Measurements from ENCODE around the gene CTSD. TPM values are rescaled to one million over a fixed set of nuclear protein-coding genes. Genes with fewer than 3 reads are reported as not detected.

Gene CTSD
- total and polyA plus RNA-seq, 4 donors = 310 to 814 (median 553) TPM

DNA sequence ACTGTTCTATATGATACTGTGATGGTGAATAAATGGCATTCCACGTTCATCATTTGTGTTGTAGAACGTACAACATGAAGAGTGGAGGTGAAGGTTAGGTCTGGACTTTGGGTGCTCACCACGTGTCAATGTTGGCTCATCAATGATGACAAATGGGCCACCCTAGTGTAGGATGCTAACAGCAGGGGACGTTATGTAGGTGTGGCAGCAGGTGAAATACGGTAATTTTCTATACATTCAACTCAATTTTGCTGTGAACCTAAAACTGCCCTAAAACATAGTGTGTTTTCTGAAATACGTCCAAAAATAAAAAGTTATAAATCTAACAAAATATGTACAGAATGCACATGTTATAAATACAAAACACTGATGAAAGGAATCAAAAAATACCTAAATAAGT lies 60.6 kb downstream of the CTSD start:
- no peaks in the 10 kb centered on the region for H3K27me3 ChIP-seq (ENCODE audit: control insufficient read depth in 4 of 4, insufficient read depth in 4 of 4, low read length in 3 of 4)
- DNase-seq (ENCODE audit: low spot score) = no peak
- no peak overlapping the region for H3K27ac ChIP-seq (ENCODE audit: low read depth in 1 of 2, low read length in 2 of 2)
- TF ChIP-seq, protein P1, sequence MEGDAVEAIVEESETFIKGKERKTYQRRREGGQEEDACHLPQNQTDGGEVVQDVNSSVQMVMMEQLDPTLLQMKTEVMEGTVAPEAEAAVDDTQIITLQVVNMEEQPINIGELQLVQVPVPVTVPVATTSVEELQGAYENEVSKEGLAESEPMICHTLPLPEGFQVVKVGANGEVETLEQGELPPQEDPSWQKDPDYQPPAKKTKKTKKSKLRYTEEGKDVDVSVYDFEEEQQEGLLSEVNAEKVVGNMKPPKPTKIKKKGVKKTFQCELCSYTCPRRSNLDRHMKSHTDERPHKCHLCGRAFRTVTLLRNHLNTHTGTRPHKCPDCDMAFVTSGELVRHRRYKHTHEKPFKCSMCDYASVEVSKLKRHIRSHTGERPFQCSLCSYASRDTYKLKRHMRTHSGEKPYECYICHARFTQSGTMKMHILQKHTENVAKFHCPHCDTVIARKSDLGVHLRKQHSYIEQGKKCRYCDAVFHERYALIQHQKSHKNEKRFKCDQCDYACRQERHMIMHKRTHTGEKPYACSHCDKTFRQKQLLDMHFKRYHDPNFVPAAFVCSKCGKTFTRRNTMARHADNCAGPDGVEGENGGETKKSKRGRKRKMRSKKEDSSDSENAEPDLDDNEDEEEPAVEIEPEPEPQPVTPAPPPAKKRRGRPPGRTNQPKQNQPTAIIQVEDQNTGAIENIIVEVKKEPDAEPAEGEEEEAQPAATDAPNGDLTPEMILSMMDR (IDR thresholded peaks at IDR 0.05; ENCODE audit: low read depth, low read length, missing input control) = no peak
- TF ChIP-seq TAF1 (conservative IDR thresholded peaks at IDR 0.05) = no peak
- no peak for TF ChIP-seq EGR1 (IDR thresholded peaks at IDR 0.05; ENCODE audit: low read depth in 2 of 2)
- TF ChIP-seq, protein P2, sequence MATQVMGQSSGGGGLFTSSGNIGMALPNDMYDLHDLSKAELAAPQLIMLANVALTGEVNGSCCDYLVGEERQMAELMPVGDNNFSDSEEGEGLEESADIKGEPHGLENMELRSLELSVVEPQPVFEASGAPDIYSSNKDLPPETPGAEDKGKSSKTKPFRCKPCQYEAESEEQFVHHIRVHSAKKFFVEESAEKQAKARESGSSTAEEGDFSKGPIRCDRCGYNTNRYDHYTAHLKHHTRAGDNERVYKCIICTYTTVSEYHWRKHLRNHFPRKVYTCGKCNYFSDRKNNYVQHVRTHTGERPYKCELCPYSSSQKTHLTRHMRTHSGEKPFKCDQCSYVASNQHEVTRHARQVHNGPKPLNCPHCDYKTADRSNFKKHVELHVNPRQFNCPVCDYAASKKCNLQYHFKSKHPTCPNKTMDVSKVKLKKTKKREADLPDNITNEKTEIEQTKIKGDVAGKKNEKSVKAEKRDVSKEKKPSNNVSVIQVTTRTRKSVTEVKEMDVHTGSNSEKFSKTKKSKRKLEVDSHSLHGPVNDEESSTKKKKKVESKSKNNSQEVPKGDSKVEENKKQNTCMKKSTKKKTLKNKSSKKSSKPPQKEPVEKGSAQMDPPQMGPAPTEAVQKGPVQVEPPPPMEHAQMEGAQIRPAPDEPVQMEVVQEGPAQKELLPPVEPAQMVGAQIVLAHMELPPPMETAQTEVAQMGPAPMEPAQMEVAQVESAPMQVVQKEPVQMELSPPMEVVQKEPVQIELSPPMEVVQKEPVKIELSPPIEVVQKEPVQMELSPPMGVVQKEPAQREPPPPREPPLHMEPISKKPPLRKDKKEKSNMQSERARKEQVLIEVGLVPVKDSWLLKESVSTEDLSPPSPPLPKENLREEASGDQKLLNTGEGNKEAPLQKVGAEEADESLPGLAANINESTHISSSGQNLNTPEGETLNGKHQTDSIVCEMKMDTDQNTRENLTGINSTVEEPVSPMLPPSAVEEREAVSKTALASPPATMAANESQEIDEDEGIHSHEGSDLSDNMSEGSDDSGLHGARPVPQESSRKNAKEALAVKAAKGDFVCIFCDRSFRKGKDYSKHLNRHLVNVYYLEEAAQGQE (IDR thresholded peaks at IDR 0.05) = no peak
- H3K36me3 ChIP-seq (ENCODE audit: control insufficient read depth in 4 of 4, insufficient read depth in 3 of 4, low read depth in 1 of 4, low read length in 3 of 4) = no peaks in the 10 kb centered on the region
- no peaks in the 10 kb centered on the region for H3K9me3 ChIP-seq (ENCODE audit: control insufficient read depth in 4 of 4, low read length in 3 of 4)
- no peak overlapping the region for H3K9ac ChIP-seq (ENCODE audit: low read depth in 1 of 2, low read length in 2 of 2)
- no peak overlapping the region for H3K4me3 ChIP-seq (ENCODE audit: low read depth in 1 of 3, low read length in 3 of 3)
- H3K4me1 ChIP-seq (ENCODE audit: control insufficient read depth in 4 of 4, insufficient read depth in 4 of 4, low read length in 3 of 4) = no peaks in the 10 kb centered on the region
- 84% methylated on average over 6 of the region's 6 CpGs for WGBS

Other genes starting within 250 kb of the CTSD start
- gene DUSP8, start 191.7 kb downstream of the CTSD start, total RNA-seq = under 1 TPM; 0.09 to 0.33 TPM
- gene DUSP8, start 191.7 kb downstream of the CTSD start, polyA plus RNA-seq = under 1 TPM; 0.06 to 0.33 TPM
- not detected for gene KRTAP5-1, start 178.6 kb downstream of the CTSD start, total RNA-seq
- gene KRTAP5-1, start 178.6 kb downstream of the CTSD start, polyA plus RNA-seq = not detected
- not detected for gene KRTAP5-2, start 165.6 kb downstream of the CTSD start, total RNA-seq
- under 1 TPM in 1 of 2 donors, not detected in 1; 0.08 TPM for gene KRTAP5-2, start 165.6 kb downstream of the CTSD start, polyA plus RNA-seq
- not detected for gene KRTAP5-3, start 155.5 kb downstream of the CTSD start, total RNA-seq
- not detected for gene KRTAP5-3, start 155.5 kb downstream of the CTSD start, polyA plus RNA-seq
- gene KRTAP5-4, start 141.8 kb downstream of the CTSD start, total RNA-seq = not detected
- not detected for gene KRTAP5-4, start 141.8 kb downstream of the CTSD start, polyA plus RNA-seq
- not detected for gene KRTAP5-5, start 134.2 kb downstream of the CTSD start, total RNA-seq
- not detected for gene KRTAP5-5, start 134.2 kb downstream of the CTSD start, polyA plus RNA-seq
- under 1 TPM in 1 of 2 donors, not detected in 1; 0.84 TPM for gene KRTAP5-6, start 66.7 kb downstream of the CTSD start, total RNA-seq
- gene KRTAP5-6, start 66.7 kb downstream of the CTSD start, polyA plus RNA-seq = 1 to 10 TPM in 1 of 2 donors, not detected in 1; 1.2 TPM
- gene IFITM10, start 13.3 kb downstream of the CTSD start, total RNA-seq = 1 to 10 TPM in 1 of 2 donors, under 1 TPM in 1; 0.65 to 8.5 TPM
- gene IFITM10, start 13.3 kb downstream of the CTSD start, polyA plus RNA-seq = 1 to 10 TPM in 1 of 2 donors, under 1 TPM in 1; 0.14 to 2.9 TPM
- under 1 TPM; 0.17 to 0.28 TPM for gene SYT8, start 71.1 kb upstream of the CTSD start, total RNA-seq
- under 1 TPM; 0.43 to 0.99 TPM for gene SYT8, start 71.1 kb upstream of the CTSD start, polyA plus RNA-seq
- gene TNNI2, start 75.1 kb upstream of the CTSD start, total RNA-seq = under 1 TPM in 1 of 2 donors, not detected in 1; 0.28 TPM
- under 1 TPM in 1 of 2 donors, not detected in 1; 0.22 TPM for gene TNNI2, start 75.1 kb upstream of the CTSD start, polyA plus RNA-seq
- 1 to 10 TPM; 5.0 to 7.7 TPM for gene LSP1, start 89.2 kb upstream of the CTSD start, total RNA-seq
- 1 to 10 TPM; 5.2 to 6.3 TPM for gene LSP1, start 89.2 kb upstream of the CTSD start, polyA plus RNA-seq
- gene PRR33, start 128.0 kb upstream of the CTSD start, total RNA-seq = not detected
- not detected for gene PRR33, start 128.0 kb upstream of the CTSD start, polyA plus RNA-seq
- gene TNNT3, start 155.8 kb upstream of the CTSD start, total RNA-seq = under 1 TPM in 1 of 2 donors, not detected in 1; 0.14 TPM
- gene TNNT3, start 155.8 kb upstream of the CTSD start, polyA plus RNA-seq = under 1 TPM in 1 of 2 donors, not detected in 1; 0.06 TPM
- 10 to 100 TPM; 33.0 to 83.9 TPM for gene MRPL23, start 183.4 kb upstream of the CTSD start, total RNA-seq
- gene MRPL23, start 183.4 kb upstream of the CTSD start, polyA plus RNA-seq = 10 to 100 TPM; 67.1 to 68.0 TPM
- over 10,000 TPM in 1 of 2 donors, 100 to 1,000 TPM in 1; 238 to 16,780 TPM for gene H19, start 233.9 kb upstream of the CTSD start, total RNA-seq
- gene H19, start 233.9 kb upstream of the CTSD start, polyA plus RNA-seq = 100 to 1,000 TPM; 194 to 426 TPM

Data from liver (tissue), 9 donors.